Measurements from ENCODE around the gene HYDIN.

DNA sequence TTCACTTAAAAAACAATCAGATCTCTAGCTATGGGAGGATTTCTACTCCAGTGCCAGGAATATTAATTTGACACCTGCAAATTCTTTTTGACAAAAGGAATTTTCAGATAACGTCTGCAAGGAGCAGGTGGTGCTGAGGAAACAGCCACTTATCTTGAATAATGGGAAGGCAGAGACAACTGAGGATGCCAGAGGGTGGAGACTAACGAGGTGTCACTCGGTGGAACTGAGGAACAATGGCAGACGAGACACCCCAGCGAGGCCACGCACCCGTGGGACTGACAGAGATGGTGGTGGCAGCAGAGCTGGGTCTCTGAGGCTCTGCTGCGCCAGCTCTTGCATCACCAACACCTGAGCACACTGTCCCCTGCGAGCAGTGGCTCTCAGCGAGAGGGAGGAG lies 471.7 kb downstream of the HYDIN start:
- TF ChIP-seq, protein P1, sequence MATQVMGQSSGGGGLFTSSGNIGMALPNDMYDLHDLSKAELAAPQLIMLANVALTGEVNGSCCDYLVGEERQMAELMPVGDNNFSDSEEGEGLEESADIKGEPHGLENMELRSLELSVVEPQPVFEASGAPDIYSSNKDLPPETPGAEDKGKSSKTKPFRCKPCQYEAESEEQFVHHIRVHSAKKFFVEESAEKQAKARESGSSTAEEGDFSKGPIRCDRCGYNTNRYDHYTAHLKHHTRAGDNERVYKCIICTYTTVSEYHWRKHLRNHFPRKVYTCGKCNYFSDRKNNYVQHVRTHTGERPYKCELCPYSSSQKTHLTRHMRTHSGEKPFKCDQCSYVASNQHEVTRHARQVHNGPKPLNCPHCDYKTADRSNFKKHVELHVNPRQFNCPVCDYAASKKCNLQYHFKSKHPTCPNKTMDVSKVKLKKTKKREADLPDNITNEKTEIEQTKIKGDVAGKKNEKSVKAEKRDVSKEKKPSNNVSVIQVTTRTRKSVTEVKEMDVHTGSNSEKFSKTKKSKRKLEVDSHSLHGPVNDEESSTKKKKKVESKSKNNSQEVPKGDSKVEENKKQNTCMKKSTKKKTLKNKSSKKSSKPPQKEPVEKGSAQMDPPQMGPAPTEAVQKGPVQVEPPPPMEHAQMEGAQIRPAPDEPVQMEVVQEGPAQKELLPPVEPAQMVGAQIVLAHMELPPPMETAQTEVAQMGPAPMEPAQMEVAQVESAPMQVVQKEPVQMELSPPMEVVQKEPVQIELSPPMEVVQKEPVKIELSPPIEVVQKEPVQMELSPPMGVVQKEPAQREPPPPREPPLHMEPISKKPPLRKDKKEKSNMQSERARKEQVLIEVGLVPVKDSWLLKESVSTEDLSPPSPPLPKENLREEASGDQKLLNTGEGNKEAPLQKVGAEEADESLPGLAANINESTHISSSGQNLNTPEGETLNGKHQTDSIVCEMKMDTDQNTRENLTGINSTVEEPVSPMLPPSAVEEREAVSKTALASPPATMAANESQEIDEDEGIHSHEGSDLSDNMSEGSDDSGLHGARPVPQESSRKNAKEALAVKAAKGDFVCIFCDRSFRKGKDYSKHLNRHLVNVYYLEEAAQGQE (IDR thresholded peaks at IDR 0.05; ENCODE audit: insufficient read depth in 1 of 2, low read depth in 2 of 2, low read length in 2 of 2) = no peak
- TF ChIP-seq POLR2AphosphoS5 (IDR thresholded peaks at IDR 0.05; ENCODE audit: low read depth, low read length) = no peak
- no peak for TF ChIP-seq TAF1 (IDR thresholded peaks at IDR 0.05; ENCODE audit: borderline replicate concordance, insufficient read depth, low read length)
